GM12878 (cell line): ENCODE data around the gene DHX34. TPM values are rescaled to one million over a fixed set of nuclear protein-coding genes. Genes with fewer than 3 reads are reported as not detected.

Experiments used
- ATAC-seq: fragments of 200-7000 bp; cut with Tn5 transposase; 3 replicates; pipeline ENCODE4 v1.9.1; 2020; ENCODE audit warnings: mild to moderate bottlenecking, moderate library complexity
- BruUV-seq: library from RNA; stranded (reverse); fragments of 400-500 nt; replicated peaks from 2 replicates; lab custom pipeline; 2021; lab: Mats Ljungman, UMichigan
- CTCF ChIA-PET: fragments of 300-600 bp; sonication (Branson Sonifier 250); formaldehyde crosslinking; extraction: SDS; loops from one replicate; lab custom pipeline; 2021; ENCODE audit warnings: inconsistent platforms; lab: Yijun Ruan, JAX
- POLR2A ChIA-PET: fragments of 350-600 bp; formaldehyde crosslinking; extraction: SDS; loops from one replicate; lab custom pipeline; 2021; ENCODE audit warnings: inconsistent platforms; lab: Charles Lee
- RAD21 ChIA-PET: fragments of 300-600 bp; sonication (Branson Sonifier 250); formaldehyde crosslinking; loops from one replicate; lab custom pipeline; 2023; ENCODE audit warnings: antibody characterized with exemption; ENCODE audit not compliant: unreplicated experiment; lab: Charles Lee
- SMC1A ChIA-PET: fragments of 300-600 bp; sonication (Branson Sonifier 250); formaldehyde crosslinking; loops from one replicate; lab custom pipeline; 2023; ENCODE audit not compliant: unreplicated experiment, uncharacterized antibody; lab: Charles Lee
- DNase-seq: peaks from one replicate; pipeline ENCODE4 v3.0.0-alpha.2; 2011; ENCODE audit warnings: low read depth, low spot score
- FAIRE-seq: peaks from 3 replicates; lab custom pipeline; 2011; peaks lifted over from hg19 to GRCh38; lab: Jason Lieb, UNC
- H2AFZ ChIP-seq: 2 replicates; pipeline ENCODE4 v1.6.0; 2011; ENCODE audit warnings: low read depth, low read length, control low read depth; ENCODE audit not compliant: control insufficient read depth
- H3K27ac ChIP-seq: 2 replicates; pipeline ENCODE4 v1.5.1; 2011; ENCODE audit warnings: control low read depth; ENCODE audit not compliant: control insufficient read depth, insufficient read depth
- H3K27me3 ChIP-seq, 2 experiments: replicated peaks in 1 of 2; 2 replicates each; pipeline versions ENCODE4 v1.6.0 to v1.6.1; 2011; ENCODE audit warnings: low read length in 1 of 2; ENCODE audit not compliant: control insufficient read depth in 2 of 2, insufficient read depth in 2 of 2
- H3K36me3 ChIP-seq, 2 experiments: 2 replicates each; pipeline ENCODE4 v1.5.1; 2011; ENCODE audit warnings: low read length in 1 of 2; ENCODE audit not compliant: control insufficient read depth in 2 of 2, insufficient read depth in 2 of 2
- H3K4me1 ChIP-seq: 2 replicates; pipeline ENCODE4 v1.6.1; 2011; ENCODE audit warnings: mild to moderate bottlenecking, low read length, moderate library complexity, mixed read lengths; ENCODE audit not compliant: control insufficient read depth, insufficient read depth
- H3K4me2 ChIP-seq: 2 replicates; pipeline ENCODE4 v1.6.0; 2011; ENCODE audit warnings: control low read depth; ENCODE audit not compliant: control insufficient read depth, insufficient read depth
- H3K4me3 ChIP-seq: fragments of 200-600 bp; sonication (generic); 2 replicates; pipeline ENCODE4 v1.5.1; 2016
- H3K79me2 ChIP-seq: 2 replicates; pipeline ENCODE4 v1.6.0; 2011; ENCODE audit warnings: low read length; ENCODE audit not compliant: control insufficient read depth, insufficient read depth
- H3K9ac ChIP-seq: 2 replicates; pipeline ENCODE4 v1.8.0; 2011; ENCODE audit warnings: low read length, control low read depth, mixed read lengths; ENCODE audit not compliant: control insufficient read depth, insufficient read depth
- H3K9me3 ChIP-seq: replicated peaks from 3 replicates; pipeline ENCODE4 v1.5.1; 2011; ENCODE audit warnings: mild to moderate bottlenecking, low read length; ENCODE audit not compliant: control insufficient read depth, insufficient read depth
- H4K20me1 ChIP-seq: 2 replicates; pipeline ENCODE4 v1.6.0; 2011; ENCODE audit not compliant: control insufficient read depth, insufficient read depth
- CBFB ChIP-seq: IDR thresholded peaks from 2 replicates; pipeline ENCODE4 v1.6.1; 2016; ENCODE audit warnings: antibody characterized with exemption, low read depth
- CREM ChIP-seq: IDR thresholded peaks from 2 replicates; pipeline ENCODE4 v1.6.1; 2014; ENCODE audit warnings: antibody characterized with exemption, low read depth
- HDAC2 ChIP-seq: fragments of 200-600 bp; sonication (generic); IDR thresholded peaks from 2 replicates; pipeline ENCODE4 v1.6.1; 2017
- NR2C1 ChIP-seq: fragments of 450-650 bp; IDR thresholded peaks from 2 replicates; pipeline ENCODE4 v1.6.1; 2017; ENCODE audit warnings: antibody characterized with exemption, mild to moderate bottlenecking, moderate library complexity
- NR2C2 ChIP-seq: IDR thresholded peaks from 2 replicates; pipeline ENCODE4 v1.6.1; 2011; ENCODE audit warnings: borderline replicate concordance, low read depth; ENCODE audit not compliant: control insufficient read depth, insufficient read length
- PAX5 ChIP-seq: IDR thresholded peaks from 2 replicates; pipeline ENCODE4 v1.6.1; 2011; ENCODE audit warnings: low read depth, low read length, borderline replicate concordance
- POLR2AphosphoS5 ChIP-seq: IDR thresholded peaks from 2 replicates; pipeline ENCODE4 v1.6.1; 2011; ENCODE audit warnings: mild to moderate bottlenecking, low read length, inconsistent platforms
- SMAD5 ChIP-seq: IDR thresholded peaks from 2 replicates; pipeline ENCODE4 v1.6.1; 2016; ENCODE audit warnings: antibody characterized with exemption, low read depth
- ZBTB4 ChIP-seq: fragments of 450-650 bp; formaldehyde crosslinking; IDR thresholded peaks from 2 replicates; pipeline ENCODE4 v1.4.0; 2022; ENCODE audit warnings: mild to moderate bottlenecking, moderate library complexity
- WGBS: methylation state at CpG from one replicate; pipeline ENCODE4 v1.1.6; 2016; ENCODE audit warnings: low lambda C conversion rate; ENCODE audit not compliant: insufficient replicate concordance, insufficient coverage; ENCODE audit errors: missing lambda C conversion rate; 5-methylcytosine and 5-hydroxymethylcytosine counted together
- in situ Hi-C: fragments of 300-500 bp; cut with MboI; formaldehyde crosslinking; loops from 9 replicates; pipeline ENCODE4 v1.14.3; 2018; ENCODE audit warnings: mixed read lengths
- intact Hi-C: fragments of 100-400 bp; cut with micrococcal nuclease; formaldehyde crosslinking; loops from one replicate; pipeline ENCODE4 v1.14.2; 2022; ENCODE audit not compliant: unreplicated experiment
- polyA plus RNA-seq, 11 experiments: library from polyadenylated mRNA; depleted of rRNA in 4 of 11; unstranded in 6 of 11; stranded (reverse) in 5 of 11; fragments of >200 nt; fragmentation: Nextera tagmentation in 4 of 11; fragmentation: Illumina TruSeq in 1 of 11; extraction: Ambion mirVana in 4 of 11; extraction: Trizol in 1 of 11; gene quantifications; 1 replicate in 1 of 11; 2 replicates in 10 of 11; pipeline versions ENCODE4 v1.2.1 to v1.2.3, GENCODE V29; 2011 to 2016; ENCODE audit warnings: inconsistent platforms in 2 of 11, missing spikeins in 2 of 11, low read depth in 1 of 11
- total RNA-seq, 4 experiments: library from RNA; depleted of rRNA in 3 of 4; stranded (reverse); fragments of >200 nt in 3 of 4; fragmentation: Illumina TruSeq in 1 of 4; extraction: Trizol in 1 of 4; gene quantifications; 2 replicates each; pipeline versions ENCODE4 v1.2.1 to v1.2.3, GENCODE V29; 2013 to 2021
- TF ChIP-seq, protein P1 (sequence below): IDR thresholded peaks from 2 replicates; pipeline ENCODE4 v1.6.1; 2011; ENCODE audit warnings: low read depth, low read length, improper control_type of control experiment, borderline replicate concordance

DHX34 gene
- total and polyA plus RNA-seq, 10 of the 15 experiments (the other 5 are each of a cell fraction or from before 2014, with no cell fraction given) = 0.19 to 16.9 (median 10.5) TPM

- SMC1A ChIA-PET = interaction anchor here (1.1 kb wide), 1 partner anchor 29 kb away, joined by 3 read pairs; the partner anchor contains the start of gene DHX34
- Histone ChIP-seq H3K4me2 (no peak overlapping the region), H3K36me3 (peaks cover 9 to 38% of the 10 kb centered on the region in 2 experiments; a peak in 3 of 4 replicates), H3K9me3 (no peaks in the 10 kb centered on the region), H2AFZ (no peak overlapping the region), H3K27me3 (no peaks in the 10 kb centered on the region), H3K4me3 (no peak overlapping the region)
- CTCF ChIA-PET = interaction anchor here (0.9 kb wide), 1 partner anchor 29 kb away, joined by 3 read pairs; the partner anchor contains the start of gene DHX34
- RAD21 ChIA-PET = no interaction called here
- FAIRE-seq = no peak
- BruUV-seq = no TSS peak
- 97% methylated on average over 11 of the region's 11 CpGs for WGBS
- no peak for DNase-seq
- ATAC-seq = no peak
- TF ChIP-seq POLR2AphosphoS5 = no peak
- TF ChIP-seq NR2C1 = no peak
- no peak for TF ChIP-seq NR2C2
- no peak for TF ChIP-seq CBFB
- TF ChIP-seq HDAC2 = no peak
- TF ChIP-seq CREM = no peak
- no peak for TF ChIP-seq SMAD5
- no peak for TF ChIP-seq ZBTB4 (CRISPR knock-in tag)
- TF ChIP-seq, protein P1, sequence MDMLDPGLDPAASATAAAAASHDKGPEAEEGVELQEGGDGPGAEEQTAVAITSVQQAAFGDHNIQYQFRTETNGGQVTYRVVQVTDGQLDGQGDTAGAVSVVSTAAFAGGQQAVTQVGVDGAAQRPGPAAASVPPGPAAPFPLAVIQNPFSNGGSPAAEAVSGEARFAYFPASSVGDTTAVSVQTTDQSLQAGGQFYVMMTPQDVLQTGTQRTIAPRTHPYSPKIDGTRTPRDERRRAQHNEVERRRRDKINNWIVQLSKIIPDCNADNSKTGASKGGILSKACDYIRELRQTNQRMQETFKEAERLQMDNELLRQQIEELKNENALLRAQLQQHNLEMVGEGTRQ = no peak
- no peak for TF ChIP-seq PAX5
- TF ChIP-seq, all 136 proteins: peak for 0
- POLR2A ChIA-PET = no interaction called here
- no peak overlapping the region for H3K9ac ChIP-seq
- H4K20me1 ChIP-seq = no peaks in the 10 kb centered on the region
- no peak overlapping the region for H3K27ac ChIP-seq
- H3K79me2 ChIP-seq = no peaks in the 10 kb centered on the region
- in situ Hi-C loops (no loop called here), intact Hi-C loops (no loop called here)
- H3K4me1 ChIP-seq = peaks cover 4% of the 10 kb centered on the region; the same call in 1 of the 2 replicates
These were observed 29.1 kb downstream of the DHX34 start for GRCh38 chr19:47378246-47378645.
